WTC11 (cell line): ENCODE measurements around the gene LILRA6. TPM values are rescaled to one million over a fixed set of nuclear protein-coding genes. Genes with fewer than 3 reads are reported as not detected.
"Not testable (repeated sequence)": the region's sequence is repeated elsewhere in the genome, so short reads cannot be mapped to it uniquely, and the experiment has no call there.

Experiments used
- ATAC-seq: fragments of 200-7000 bp; cut with Tn5 transposase; 2 replicates; pipeline ENCODE4 v1.10.0; 2021; ENCODE audit warnings: mild to moderate bottlenecking, moderate library complexity
- CTCF ChIA-PET: fragments of 300-600 bp; sonication (Branson Sonifier 250); formaldehyde crosslinking; loops from one replicate; lab custom pipeline; 2021; ENCODE audit warnings: antibody characterized with exemption; lab: Charles Lee
- POLR2A ChIA-PET: fragments of 350-600 bp; sonication (Branson Sonifier 250); formaldehyde crosslinking; loops from one replicate; lab custom pipeline; 2021; ENCODE audit warnings: antibody characterized with exemption; lab: Charles Lee
- DNase-seq: peaks from one replicate; pipeline ENCODE4 v3.0.0; 2021; ENCODE audit warnings: low spot score
- H3K27ac Mint-ChIP-seq: 2 replicates; pipeline ENCODE4 v1.8.0; 2021; ENCODE audit warnings: mixed read lengths
- H3K27me3 Mint-ChIP-seq: 2 replicates; pipeline ENCODE4 v1.8.0; 2021; ENCODE audit warnings: low read depth, mild to moderate bottlenecking, moderate library complexity, mixed read lengths
- H3K36me3 Mint-ChIP-seq: 2 replicates; pipeline ENCODE4 v1.8.0; 2021; ENCODE audit warnings: mixed read lengths
- H3K4me1 Mint-ChIP-seq: 2 replicates; pipeline ENCODE4 v1.8.0; 2022; ENCODE audit warnings: mixed read lengths
- H3K4me3 Mint-ChIP-seq: 2 replicates; pipeline ENCODE4 v1.8.0; 2021; ENCODE audit warnings: mild to moderate bottlenecking, moderate library complexity, mixed read lengths
- H3K9me3 Mint-ChIP-seq: 2 replicates; pipeline ENCODE4 v1.8.0; 2021; ENCODE audit warnings: mixed read lengths
- ATF1 ChIP-seq: sonication (generic); formaldehyde crosslinking; IDR thresholded peaks from 2 replicates; pipeline ENCODE4 v1.8.1; 2023; ENCODE audit warnings: mild to moderate bottlenecking, moderate library complexity, missing genetic modification reagents
- E2F5 ChIP-seq: sonication (generic); formaldehyde crosslinking; IDR thresholded peaks from 2 replicates; pipeline ENCODE4 v1.8.1; 2022; ENCODE audit warnings: mild to moderate bottlenecking, moderate library complexity, missing genetic modification reagents
- ESRRA ChIP-seq: sonication (generic); formaldehyde crosslinking; IDR thresholded peaks from 2 replicates; pipeline ENCODE4 v1.8.1; 2022; ENCODE audit warnings: mild to moderate bottlenecking, missing genetic modification reagents, borderline replicate concordance
- FOXJ3 ChIP-seq: sonication (generic); formaldehyde crosslinking; IDR thresholded peaks from 2 replicates; pipeline ENCODE4 v1.9.0; 2021; ENCODE audit warnings: missing genetic modification reagents, mild to moderate bottlenecking, borderline replicate concordance
- IRF1 ChIP-seq: sonication (generic); formaldehyde crosslinking; IDR thresholded peaks from 2 replicates; pipeline ENCODE4 v1.8.0; 2023; ENCODE audit warnings: missing genetic modification reagents
- JAZF1 ChIP-seq: fragments of 250-450 bp; sonication (Bioruptor Pico); IDR thresholded peaks from 2 replicates; pipeline ENCODE4 v1.9.0; 2021; ENCODE audit warnings: moderate library complexity, mild to moderate bottlenecking, inconsistent platforms
- MAX ChIP-seq: sonication (generic); formaldehyde crosslinking; IDR thresholded peaks from 2 replicates; pipeline ENCODE4 v1.8.0; 2022; ENCODE audit warnings: mild to moderate bottlenecking, missing genetic modification reagents
- NFYB ChIP-seq: sonication (generic); formaldehyde crosslinking; conservative IDR thresholded peaks from 2 replicates; pipeline ENCODE4 v1.8.0; 2022; ENCODE audit warnings: low read depth, missing genetic modification reagents
- OVOL2 ChIP-seq: fragments of 250-450 bp; sonication (Bioruptor Pico); IDR thresholded peaks from 2 replicates; pipeline ENCODE4 v1.9.0; 2021; ENCODE audit warnings: mild to moderate bottlenecking, borderline replicate concordance
- PRRX2 ChIP-seq: fragments of 250-450 bp; sonication (Bioruptor Pico); IDR thresholded peaks from 2 replicates; pipeline ENCODE4 v1.8.0; 2021; ENCODE audit warnings: mild to moderate bottlenecking
- RORB ChIP-seq: fragments of 250-450 bp; sonication (Bioruptor Pico); IDR thresholded peaks from 2 replicates; pipeline ENCODE4 v1.9.0; 2021; ENCODE audit warnings: mild to moderate bottlenecking
- TCF7 ChIP-seq: sonication (generic); formaldehyde crosslinking; IDR thresholded peaks from 2 replicates; pipeline ENCODE4 v1.8.0; 2022; ENCODE audit warnings: mild to moderate bottlenecking, low read depth, missing genetic modification reagents, moderate library complexity
- ZNF219 ChIP-seq: sonication (generic); formaldehyde crosslinking; IDR thresholded peaks from 2 replicates; pipeline ENCODE4 v1.8.0; 2023; ENCODE audit warnings: missing genetic modification reagents, mild to moderate bottlenecking, borderline replicate concordance
- ZNF232 ChIP-seq: sonication (generic); formaldehyde crosslinking; IDR thresholded peaks from 2 replicates; pipeline ENCODE4 v1.8.0; 2022; ENCODE audit warnings: mild to moderate bottlenecking, missing genetic modification reagents
- ZNF425 ChIP-seq: fragments of 250-450 bp; sonication (Bioruptor Pico); conservative IDR thresholded peaks from 2 replicates; pipeline ENCODE4 v1.9.0; 2021; ENCODE audit warnings: mild to moderate bottlenecking
- total RNA-seq: library from RNA; stranded (reverse); gene quantifications from 3 replicates; pipeline ENCODE4 v1.2.3, GENCODE V29; 2021
- TF ChIP-seq, protein P1 (sequence below): sonication (generic); formaldehyde crosslinking; IDR thresholded peaks from 2 replicates; pipeline ENCODE4 v1.8.1; 2023; ENCODE audit warnings: mild to moderate bottlenecking, missing genetic modification reagents, moderate library complexity
- TF ChIP-seq, protein P2 (sequence below): sonication (generic); formaldehyde crosslinking; IDR thresholded peaks from 2 replicates; pipeline ENCODE4 v1.8.0; 2022; ENCODE audit warnings: mild to moderate bottlenecking, missing genetic modification reagents
- TF ChIP-seq, protein P3 (sequence below): sonication (generic); formaldehyde crosslinking; IDR thresholded peaks from 2 replicates; pipeline ENCODE4 v1.8.1; 2022; ENCODE audit warnings: missing genetic modification reagents, borderline replicate concordance
- TF ChIP-seq, protein P4 (sequence below): fragments of 200-600 bp; IDR thresholded peaks from 2 replicates; pipeline ENCODE4 v1.8.0; 2022; ENCODE audit warnings: antibody characterized with exemption

The LILRA6 gene
- total RNA-seq, 1 experiment from 2014 or later = not detected

DNA sequence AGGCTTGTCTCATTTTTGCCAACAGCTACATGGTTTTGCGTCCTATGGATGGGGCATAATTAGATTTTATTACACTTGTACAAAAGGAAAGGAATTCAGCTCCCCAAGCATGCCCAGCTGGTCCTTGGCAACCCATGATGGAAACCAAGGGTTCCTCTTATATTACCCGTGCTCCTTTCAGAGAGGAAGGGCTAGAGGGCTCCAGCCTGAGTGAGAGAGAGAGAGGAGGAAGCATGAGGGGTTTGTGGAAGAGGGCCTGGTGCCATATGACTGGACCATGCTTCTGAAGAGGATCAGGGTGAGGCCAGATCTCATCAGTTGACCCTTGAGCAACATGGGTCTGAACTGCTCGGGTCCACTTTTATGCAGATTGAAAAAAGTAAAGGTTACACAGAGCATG lies 45.5 kb downstream of the LILRA6 start:
- no peaks in the 10 kb centered on the region for H3K9me3 Mint-ChIP-seq
- no peak for TF ChIP-seq ATF1
- TF ChIP-seq ESRRA = no peak
- no peak for TF ChIP-seq JAZF1 (CRISPR knock-in tag)
- TF ChIP-seq TCF7 (CRISPR knock-in tag) = no peak
- no peak for TF ChIP-seq FOXJ3 (CRISPR knock-in tag)

DNA sequence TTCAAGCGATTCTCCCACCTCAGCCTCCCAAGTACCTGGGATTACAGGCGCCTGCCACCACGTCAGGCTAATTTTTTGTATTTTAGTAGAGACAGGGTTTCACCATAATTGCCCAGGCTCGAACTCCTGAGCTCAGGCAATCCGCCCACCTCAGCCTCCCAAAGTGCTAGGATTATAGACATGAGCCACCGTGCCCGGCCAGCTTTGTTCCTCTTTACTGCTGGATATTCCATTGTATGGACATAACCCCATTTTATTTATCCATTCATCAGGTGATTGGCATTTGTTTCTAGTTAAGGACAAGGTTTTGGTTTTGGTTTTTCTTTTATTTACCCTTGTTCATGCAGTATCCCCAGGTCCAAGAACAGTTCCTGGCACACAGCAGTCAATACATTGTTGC lies 46.1 kb downstream of the LILRA6 start:
- no peak for TF ChIP-seq RORB (CRISPR knock-in tag)
- no peak for TF ChIP-seq OVOL2 (CRISPR knock-in tag)
- TF ChIP-seq IRF1 = no peak
- TF ChIP-seq ZNF425 (CRISPR knock-in tag) = no peak
- TF ChIP-seq NFYB (CRISPR knock-in tag) = no peak
- TF ChIP-seq ZNF232 (CRISPR knock-in tag) = no peak
- no peak for TF ChIP-seq E2F5 (CRISPR knock-in tag)
- H3K4me1 Mint-ChIP-seq = peaks cover 27% of the 10 kb centered on the region
- CTCF ChIA-PET = interaction anchor here (1.0 kb wide), 1 partner anchor 17 kb away, joined by 3 read pairs; no protein-coding TSS in a partner anchor
- DNase-seq (no peak), ATAC-seq (no peak)
- H3K4me3 Mint-ChIP-seq = no peak overlapping the region
- H3K27me3 Mint-ChIP-seq = no peaks in the 10 kb centered on the region
- H3K27ac Mint-ChIP-seq = no peak overlapping the region
- POLR2A ChIA-PET = no interaction called here
- peaks cover 41% of the 10 kb centered on the region for H3K36me3 Mint-ChIP-seq
- no peaks in the 10 kb centered on the region for H3K9me3 Mint-ChIP-seq

More for the DNA sequence above, 45.5 kb downstream of the LILRA6 start:
- no peak for DNase-seq
- Mint-ChIP-seq H3K4me1 (peaks cover 27% of the 10 kb centered on the region), H3K27ac (no peak overlapping the region; the same call in 1 of the 2 replicates), H3K4me3 (no peak overlapping the region), H3K36me3 (peaks cover 44% of the 10 kb centered on the region), H3K27me3 (no peaks in the 10 kb centered on the region)
- ChIA-PET CTCF (interaction anchor here (1.0 kb wide), 1 partner anchor 17 kb away, joined by 3 read pairs; no protein-coding TSS in a partner anchor), POLR2A (no interaction called here)
- ATAC-seq = no peak

- POLR2A ChIA-PET, H3K27ac Mint-ChIP-seq, H3K4me3 Mint-ChIP-seq, DNase-seq, ATAC-seq, H3K27me3 Mint-ChIP-seq, CTCF ChIA-PET, H3K9me3 Mint-ChIP-seq: not testable (repeated sequence)
- Mint-ChIP-seq H3K4me1 (peaks cover 19% of the 10 kb centered on the region), H3K36me3 (peaks cover 32% of the 10 kb centered on the region)
Observed at GRCh38 chr19:54194463-54194862, 48.1 kb downstream of the LILRA6 start.

DNA sequence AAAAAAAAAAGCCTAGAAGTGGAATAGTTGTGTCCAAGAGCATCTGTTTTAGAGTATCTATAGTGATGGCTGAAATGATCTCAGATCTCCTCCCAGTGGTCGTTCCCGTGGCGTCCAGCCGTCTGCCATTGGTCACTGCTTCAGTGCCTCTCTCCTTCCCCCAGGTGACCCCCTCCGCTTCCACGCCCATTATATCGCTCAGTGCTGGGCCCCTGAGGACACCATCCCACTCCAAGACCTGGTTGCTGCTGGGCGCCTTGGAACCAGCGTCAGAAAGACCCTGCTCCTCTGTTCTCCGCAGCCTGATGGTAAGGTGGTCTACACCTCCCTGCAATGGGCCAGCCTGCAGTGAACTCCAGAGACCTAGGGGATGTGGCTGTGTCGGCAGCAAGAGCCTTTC lies 49.6 kb downstream of the LILRA6 start:
- Mint-ChIP-seq H3K36me3 (peaks cover 32% of the 10 kb centered on the region), H3K27ac (peak overlapping the region; percentile 60), H3K4me1 (peaks cover 20% of the 10 kb centered on the region), H3K9me3 (no peaks in the 10 kb centered on the region), H3K4me3 (peak overlapping the region; percentile 85), H3K27me3 (peaks cover 3% of the 10 kb centered on the region; the same call in 1 of the 2 replicates)
- DNase-seq (no peak), ATAC-seq (no peak)
- CTCF ChIA-PET = interaction anchor here (0.6 to 2.7 kb wide), 4 partner anchors 16 to 1311 kb away, joined by 3 to 11 read pairs (median 5); partner anchors contain the start of gene TMC4
- POLR2A ChIA-PET = interaction anchor here (2.8 kb wide), 1 partner anchor 16 kb away, joined by 21 read pairs; no protein-coding TSS in a partner anchor
- TF ChIP-seq MAX (no peak), ZNF219 (CRISPR knock-in tag) (no peak), JAZF1 (CRISPR knock-in tag) (no peak), PRRX2 (no peak)
- TF ChIP-seq, protein P1, sequence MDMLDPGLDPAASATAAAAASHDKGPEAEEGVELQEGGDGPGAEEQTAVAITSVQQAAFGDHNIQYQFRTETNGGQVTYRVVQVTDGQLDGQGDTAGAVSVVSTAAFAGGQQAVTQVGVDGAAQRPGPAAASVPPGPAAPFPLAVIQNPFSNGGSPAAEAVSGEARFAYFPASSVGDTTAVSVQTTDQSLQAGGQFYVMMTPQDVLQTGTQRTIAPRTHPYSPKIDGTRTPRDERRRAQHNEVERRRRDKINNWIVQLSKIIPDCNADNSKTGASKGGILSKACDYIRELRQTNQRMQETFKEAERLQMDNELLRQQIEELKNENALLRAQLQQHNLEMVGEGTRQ (CRISPR knock-in tag) = no peak
- TF ChIP-seq, protein P2, sequence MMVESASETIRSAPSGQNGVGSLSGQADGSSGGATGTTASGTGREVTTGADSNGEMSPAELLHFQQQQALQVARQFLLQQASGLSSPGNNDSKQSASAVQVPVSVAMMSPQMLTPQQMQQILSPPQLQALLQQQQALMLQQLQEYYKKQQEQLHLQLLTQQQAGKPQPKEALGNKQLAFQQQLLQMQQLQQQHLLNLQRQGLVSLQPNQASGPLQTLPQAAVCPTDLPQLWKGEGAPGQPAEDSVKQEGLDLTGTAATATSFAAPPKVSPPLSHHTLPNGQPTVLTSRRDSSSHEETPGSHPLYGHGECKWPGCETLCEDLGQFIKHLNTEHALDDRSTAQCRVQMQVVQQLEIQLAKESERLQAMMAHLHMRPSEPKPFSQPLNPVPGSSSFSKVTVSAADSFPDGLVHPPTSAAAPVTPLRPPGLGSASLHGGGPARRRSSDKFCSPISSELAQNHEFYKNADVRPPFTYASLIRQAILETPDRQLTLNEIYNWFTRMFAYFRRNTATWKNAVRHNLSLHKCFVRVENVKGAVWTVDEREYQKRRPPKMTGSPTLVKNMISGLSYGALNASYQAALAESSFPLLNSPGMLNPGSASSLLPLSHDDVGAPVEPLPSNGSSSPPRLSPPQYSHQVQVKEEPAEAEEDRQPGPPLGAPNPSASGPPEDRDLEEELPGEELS (CRISPR knock-in tag) = no peak
- TF ChIP-seq, protein P3, sequence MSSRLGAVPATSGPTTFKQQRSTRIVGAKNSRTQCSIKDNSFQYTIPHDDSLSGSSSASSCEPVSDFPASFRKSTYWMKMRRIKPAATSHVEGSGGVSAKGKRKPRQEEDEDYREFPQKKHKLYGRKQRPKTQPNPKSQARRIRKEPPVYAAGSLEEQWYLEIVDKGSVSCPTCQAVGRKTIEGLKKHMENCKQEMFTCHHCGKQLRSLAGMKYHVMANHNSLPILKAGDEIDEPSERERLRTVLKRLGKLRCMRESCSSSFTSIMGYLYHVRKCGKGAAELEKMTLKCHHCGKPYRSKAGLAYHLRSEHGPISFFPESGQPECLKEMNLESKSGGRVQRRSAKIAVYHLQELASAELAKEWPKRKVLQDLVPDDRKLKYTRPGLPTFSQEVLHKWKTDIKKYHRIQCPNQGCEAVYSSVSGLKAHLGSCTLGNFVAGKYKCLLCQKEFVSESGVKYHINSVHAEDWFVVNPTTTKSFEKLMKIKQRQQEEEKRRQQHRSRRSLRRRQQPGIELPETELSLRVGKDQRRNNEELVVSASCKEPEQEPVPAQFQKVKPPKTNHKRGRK (CRISPR knock-in tag) = no peak
- TF ChIP-seq, protein P4, sequence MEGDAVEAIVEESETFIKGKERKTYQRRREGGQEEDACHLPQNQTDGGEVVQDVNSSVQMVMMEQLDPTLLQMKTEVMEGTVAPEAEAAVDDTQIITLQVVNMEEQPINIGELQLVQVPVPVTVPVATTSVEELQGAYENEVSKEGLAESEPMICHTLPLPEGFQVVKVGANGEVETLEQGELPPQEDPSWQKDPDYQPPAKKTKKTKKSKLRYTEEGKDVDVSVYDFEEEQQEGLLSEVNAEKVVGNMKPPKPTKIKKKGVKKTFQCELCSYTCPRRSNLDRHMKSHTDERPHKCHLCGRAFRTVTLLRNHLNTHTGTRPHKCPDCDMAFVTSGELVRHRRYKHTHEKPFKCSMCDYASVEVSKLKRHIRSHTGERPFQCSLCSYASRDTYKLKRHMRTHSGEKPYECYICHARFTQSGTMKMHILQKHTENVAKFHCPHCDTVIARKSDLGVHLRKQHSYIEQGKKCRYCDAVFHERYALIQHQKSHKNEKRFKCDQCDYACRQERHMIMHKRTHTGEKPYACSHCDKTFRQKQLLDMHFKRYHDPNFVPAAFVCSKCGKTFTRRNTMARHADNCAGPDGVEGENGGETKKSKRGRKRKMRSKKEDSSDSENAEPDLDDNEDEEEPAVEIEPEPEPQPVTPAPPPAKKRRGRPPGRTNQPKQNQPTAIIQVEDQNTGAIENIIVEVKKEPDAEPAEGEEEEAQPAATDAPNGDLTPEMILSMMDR = no peak
